Hepatocyte (in vitro differentiated cells): ENCODE results near the gene RYR3.

Experiments used
- EZH2phosphoT487 ChIP-seq: fragments of 200-600 bp; sonication (generic); IDR thresholded peaks from one replicate; pipeline ENCODE4 v1.6.1; 2018; ENCODE audit warnings: antibody characterized with exemption, mild to moderate bottlenecking, low read depth, moderate library complexity; ENCODE audit not compliant: unreplicated experiment, severe bottlenecking
- TF ChIP-seq, protein P1 (sequence below): fragments of 200-600 bp; sonication (generic); IDR thresholded peaks from 2 replicates; pipeline ENCODE4 v1.5.1; 2016; ENCODE audit warnings: antibody characterized with exemption, mild to moderate bottlenecking; ENCODE audit not compliant: poor library complexity

DNA sequence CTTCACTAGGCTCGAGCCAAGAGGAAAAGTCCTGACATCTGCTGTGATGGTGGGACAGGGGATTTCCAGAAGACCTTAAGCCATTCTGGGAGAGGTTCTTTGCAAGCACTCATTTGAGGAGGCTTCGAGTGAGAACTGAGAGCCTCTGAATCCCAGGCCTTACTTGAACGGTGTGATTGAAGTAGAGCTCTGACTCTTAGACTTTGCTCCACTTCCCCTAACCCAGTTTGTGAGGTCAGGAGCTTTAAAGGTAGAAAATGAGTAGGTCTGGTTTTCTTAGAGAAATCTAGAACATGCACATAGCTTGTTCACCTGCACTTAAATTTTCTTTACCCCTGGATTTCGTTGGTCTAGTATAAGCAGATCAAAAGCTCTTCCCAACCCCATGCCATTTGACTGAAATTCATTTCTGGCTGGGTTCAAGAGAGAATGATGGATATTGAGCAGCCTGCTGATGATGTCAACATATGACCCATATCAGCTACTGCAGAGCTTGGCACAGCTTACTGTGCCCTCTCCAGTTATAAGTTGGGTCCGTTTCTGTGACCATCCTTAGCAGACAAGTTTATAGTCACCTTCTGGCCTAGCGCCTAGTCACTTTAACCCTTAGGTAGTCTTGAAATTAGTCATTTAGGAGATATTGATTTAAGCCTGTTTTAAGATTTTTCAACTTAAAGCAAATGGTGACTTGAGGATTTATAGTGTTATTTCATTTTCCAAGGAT, 428.3 kb downstream of the RYR3 start:
- TF ChIP-seq, protein P1, sequence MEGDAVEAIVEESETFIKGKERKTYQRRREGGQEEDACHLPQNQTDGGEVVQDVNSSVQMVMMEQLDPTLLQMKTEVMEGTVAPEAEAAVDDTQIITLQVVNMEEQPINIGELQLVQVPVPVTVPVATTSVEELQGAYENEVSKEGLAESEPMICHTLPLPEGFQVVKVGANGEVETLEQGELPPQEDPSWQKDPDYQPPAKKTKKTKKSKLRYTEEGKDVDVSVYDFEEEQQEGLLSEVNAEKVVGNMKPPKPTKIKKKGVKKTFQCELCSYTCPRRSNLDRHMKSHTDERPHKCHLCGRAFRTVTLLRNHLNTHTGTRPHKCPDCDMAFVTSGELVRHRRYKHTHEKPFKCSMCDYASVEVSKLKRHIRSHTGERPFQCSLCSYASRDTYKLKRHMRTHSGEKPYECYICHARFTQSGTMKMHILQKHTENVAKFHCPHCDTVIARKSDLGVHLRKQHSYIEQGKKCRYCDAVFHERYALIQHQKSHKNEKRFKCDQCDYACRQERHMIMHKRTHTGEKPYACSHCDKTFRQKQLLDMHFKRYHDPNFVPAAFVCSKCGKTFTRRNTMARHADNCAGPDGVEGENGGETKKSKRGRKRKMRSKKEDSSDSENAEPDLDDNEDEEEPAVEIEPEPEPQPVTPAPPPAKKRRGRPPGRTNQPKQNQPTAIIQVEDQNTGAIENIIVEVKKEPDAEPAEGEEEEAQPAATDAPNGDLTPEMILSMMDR: no peak
- TF ChIP-seq EZH2phosphoT487: no peak
